T-cell (primary cell): ENCODE results near the gene TTC13. TPM values are rescaled to one million over a fixed set of nuclear protein-coding genes. Genes with fewer than 3 reads are reported as not detected.

Source experiments
- ATAC-seq, 4 experiments: fragments of 200-7000 bp in 3 of 4; fragments of 150-1000 bp in 1 of 4; cut with Tn5 transposase; replicated peaks in 1 of 4; 1 replicate in 3 of 4; 2 replicates in 1 of 4; pipeline ENCODE4 v1.10.0; 2021; ENCODE audit warnings: moderate library complexity in 3 of 4, mild to moderate bottlenecking in 2 of 4, moderate number of reproducible peaks in 1 of 4
- CTCF ChIA-PET, 2 donors: fragments of 300-600 bp; sonication (Branson Sonifier 250); formaldehyde crosslinking; loops; one replicate each; lab custom pipeline; 2022; ENCODE audit warnings: antibody characterized with exemption in 2 of 2; lab: Charles Lee
- POLR2A ChIA-PET, 2 donors: fragments of 300-600 bp; sonication (Branson Sonifier 250); formaldehyde crosslinking; loops; one replicate each; lab custom pipeline; 2022; ENCODE audit warnings: antibody characterized with exemption in 2 of 2; lab: Charles Lee
- DNase-seq, 35 experiments: peaks; one replicate each; pipeline versions ENCODE4 v3.0.0 to v3.0.0-alpha.2; 2013 to 2023
- H3K27ac ChIP-seq: one replicate; pipeline ENCODE4 v1.5.1; 2013; ENCODE audit warnings: low read length
- H3K27me3 ChIP-seq, 2 experiments: replicated peaks in 1 of 2; 1 replicate in 1 of 2; 2 replicates in 1 of 2; pipeline versions ENCODE4 v1.6.1 to v1.7.0; 2013; ENCODE audit warnings: low read length in 1 of 2, mixed read lengths in 1 of 2; ENCODE audit not compliant: control insufficient read depth in 2 of 2, insufficient read depth in 2 of 2; ENCODE audit errors: extremely low read depth in 1 of 2
- H3K36me3 ChIP-seq, 2 donors: 1 replicate in 1 of 2; 2 replicates in 1 of 2; pipeline versions ENCODE4 v1.6.1 to v1.7.0; 2013; ENCODE audit warnings: low read length in 1 of 2; ENCODE audit not compliant: control insufficient read depth in 2 of 2, insufficient read depth in 1 of 2; ENCODE audit errors: extremely low read depth in 1 of 2
- H3K4me1 ChIP-seq, 2 experiments: 1 replicate in 1 of 2; 2 replicates in 1 of 2; pipeline versions ENCODE4 v1.6.1 to v1.7.0; 2013; ENCODE audit warnings: low read length in 2 of 2, mixed read lengths in 1 of 2; ENCODE audit not compliant: insufficient read depth in 2 of 2, control insufficient read depth in 1 of 2; ENCODE audit errors: extremely low read depth in 1 of 2
- H3K4me3 ChIP-seq, 2 donors: 1 replicate in 1 of 2; 2 replicates in 1 of 2; pipeline versions ENCODE4 v1.5.1 to v1.7.0; 2013; ENCODE audit warnings: mild to moderate bottlenecking in 2 of 2, low read length in 1 of 2, moderate library complexity in 1 of 2; ENCODE audit not compliant: control insufficient read depth in 1 of 2; ENCODE audit errors: extremely low read depth in 1 of 2
- H3K9me3 ChIP-seq: 2 replicates; pipeline ENCODE4 v1.7.0; 2013
- H3K27ac Mint-ChIP-seq, 2 donors: one replicate each; pipeline ENCODE4 v1.8.0; 2020 to 2021; ENCODE audit warnings: mild to moderate bottlenecking in 2 of 2, mixed read lengths in 2 of 2
- H3K27me3 Mint-ChIP-seq, 2 donors: one replicate each; pipeline ENCODE4 v1.8.0; 2021 to 2022; ENCODE audit warnings: mixed read lengths in 2 of 2
- H3K36me3 Mint-ChIP-seq: one replicate; pipeline ENCODE4 v1.8.0; 2021; ENCODE audit warnings: mixed read lengths
- H3K4me1 Mint-ChIP-seq, 3 donors: one replicate each; pipeline ENCODE4 v1.8.0; 2020 to 2022; ENCODE audit warnings: mixed read lengths in 3 of 3, mild to moderate bottlenecking in 1 of 3
- H3K4me3 Mint-ChIP-seq, 3 donors: one replicate each; pipeline ENCODE4 v1.8.0; 2020 to 2022; ENCODE audit warnings: mild to moderate bottlenecking in 3 of 3, mixed read lengths in 3 of 3, moderate library complexity in 3 of 3
- H3K9me3 Mint-ChIP-seq, 3 donors: one replicate each; pipeline ENCODE4 v1.8.0; 2020 to 2022; ENCODE audit warnings: mixed read lengths in 3 of 3
- WGBS: methylation state at CpG from one replicate; pipeline ENCODE4 v1.1.5; 2013; ENCODE audit warnings: missing lambda C conversion rate; ENCODE audit not compliant: insufficient coverage; 5-methylcytosine and 5-hydroxymethylcytosine counted together
- total RNA-seq, 35 experiments: library from RNA in 6 of 35; stranded (reverse) in 6 of 35; fragments of 120-200 nt in 1 of 35; gene quantifications; one replicate each; pipeline versions ENCODE4 v1.2.1 to v1.2.4 and lab custom pipeline; 2013 to 2026

Gene TTC13
- total RNA-seq, 5 donors from 2014 or later (not counting 1 experiment from before 2014, with no cell fraction given), result 39.7 to 44.9 (median 42.2) TPM

DNA sequence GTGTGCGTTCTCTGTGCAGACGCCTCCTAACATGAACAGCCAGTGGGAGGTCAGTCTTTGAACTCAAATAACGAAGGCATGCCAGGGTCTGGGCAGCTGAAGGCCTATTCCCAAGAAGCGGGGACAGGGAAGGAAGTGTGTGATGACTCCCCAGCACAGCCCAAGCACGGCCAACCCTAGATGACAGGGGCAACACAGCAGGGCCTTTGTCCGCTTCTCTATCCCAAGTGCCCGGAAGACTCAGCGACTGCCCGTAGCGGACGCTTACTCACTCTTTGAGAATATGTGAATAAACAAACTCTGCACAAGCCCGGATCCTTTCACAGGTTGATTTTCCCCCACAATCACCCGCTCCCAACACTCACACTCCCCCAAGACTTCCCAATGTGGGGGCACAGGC is 121.6 kb downstream of the TTC13 start:
- Mint-ChIP-seq H3K36me3 (peaks cover 21% of the 10 kb centered on the region), H3K4me1 (no peaks in the 10 kb centered on the region), H3K27me3 (peaks cover 0 to 1% of the 10 kb centered on the region in 2 donors), H3K4me3 (no peak overlapping the region), H3K27ac (no peak overlapping the region), H3K9me3 (no peaks in the 10 kb centered on the region)
- H3K4me1 ChIP-seq, result no peaks in the 10 kb centered on the region
- CTCF ChIA-PET, result no interaction called here
- H3K9me3 ChIP-seq, result no peaks in the 10 kb centered on the region
- no peak overlapping the region for H3K27ac ChIP-seq
- no peak overlapping the region for H3K4me3 ChIP-seq
- H3K27me3 ChIP-seq, result no peaks in the 10 kb centered on the region
- ATAC-seq (no peak), DNase-seq (no peak)
- POLR2A ChIA-PET, result no interaction called here
- 93% methylated on average over 7 of the region's 13 CpGs for WGBS
- no peaks in the 10 kb centered on the region for H3K36me3 ChIP-seq

Other genes starting within 250 kb of the TTC13 start
- not detected for gene CAPN9, start 231.5 kb downstream of the TTC13 start, total RNA-seq
- gene C1orf198, start 110.3 kb downstream of the TTC13 start, total RNA-seq, result 1 to 10 TPM; 3.6 to 5.9 (median 5.6) TPM
- gene ARV1, start 233 bp upstream of the TTC13 start, total RNA-seq, result 10 to 100 TPM in 3 of 5 donors, 1 to 10 TPM in 2; 6.7 to 13.2 (median 10.0) TPM
- 1 to 10 TPM; 3.0 to 9.5 (median 7.6) TPM for gene FAM89A, start 61.4 kb upstream of the TTC13 start, total RNA-seq
- gene TRIM67, start 183.2 kb upstream of the TTC13 start, total RNA-seq, result not detected